HepG2 (cell line): Measurements from ENCODE around the gene RPL11. TPM values are rescaled to one million over a fixed set of nuclear protein-coding genes. Genes with fewer than 3 reads are reported as not detected.

Experiments used
- GATAD1 ChIP-seq: IDR thresholded peaks from 2 replicates; pipeline ENCODE4 v1.6.1; 2016; ENCODE audit warnings: missing genetic modification reagents, missing compliant biosample characterization
- HNF4A ChIP-seq: sonication (generic); formaldehyde crosslinking; IDR thresholded peaks from 2 replicates; pipeline ENCODE4 v1.4.0; 2020; ENCODE audit warnings: missing genetic modification reagents
- HOXA9 ChIP-seq: sonication (generic); formaldehyde crosslinking; IDR thresholded peaks from 2 replicates; pipeline ENCODE4 v1.8.1; 2022; ENCODE audit warnings: missing genetic modification reagents, mild to moderate bottlenecking, moderate library complexity, borderline replicate concordance
- KAT2B ChIP-seq: fragments of 150-350 bp; IDR thresholded peaks from 2 replicates; pipeline ENCODE4 v1.6.1; 2014; ENCODE audit warnings: low read depth, low read length, borderline replicate concordance
- MED8 ChIP-seq: sonication (generic); formaldehyde crosslinking; IDR thresholded peaks from 2 replicates; pipeline ENCODE4 v1.8.1; 2023; ENCODE audit warnings: mild to moderate bottlenecking, missing genetic modification reagents; ENCODE audit not compliant: insufficient replicate concordance
- MTERF4 ChIP-seq: sonication (generic); formaldehyde crosslinking; IDR thresholded peaks from 2 replicates; pipeline ENCODE4 v1.8.0; 2023; ENCODE audit warnings: mild to moderate bottlenecking, missing genetic modification reagents
- MXI1 ChIP-seq: IDR thresholded peaks from 3 replicates; pipeline ENCODE4 v1.6.1; 2012; ENCODE audit warnings: low read depth, low read length, inconsistent platforms, borderline replicate concordance
- MYC ChIP-seq: sonication (generic); formaldehyde crosslinking; IDR thresholded peaks from 2 replicates; pipeline ENCODE4 v1.9.0; 2021; ENCODE audit warnings: missing genetic modification reagents, borderline replicate concordance
- ONECUT2 ChIP-seq: sonication (generic); formaldehyde crosslinking; IDR thresholded peaks from 2 replicates; pipeline ENCODE4 v1.4.0; 2020; ENCODE audit warnings: missing genetic modification reagents
- POLR2AphosphoS2 ChIP-seq: IDR thresholded peaks from 2 replicates; pipeline ENCODE4 v1.6.1; 2011; ENCODE audit warnings: low read depth, low read length, improper control_type of control experiment
- SKI ChIP-seq: fragments of 450-650 bp; IDR thresholded peaks from one replicate; pipeline ENCODE4 v1.6.1; 2018; ENCODE audit warnings: mild to moderate bottlenecking; ENCODE audit not compliant: partially characterized antibody
- SOX5 ChIP-seq: IDR thresholded peaks from 2 replicates; pipeline ENCODE4 v1.6.1; 2016; ENCODE audit warnings: borderline replicate concordance
- SP140L ChIP-seq: sonication (generic); formaldehyde crosslinking; IDR thresholded peaks from 2 replicates; pipeline ENCODE4 v1.4.0; 2020; ENCODE audit warnings: missing genetic modification reagents, borderline replicate concordance
- SP5 ChIP-seq: IDR thresholded peaks from 2 replicates; pipeline ENCODE4 v1.6.1; 2016; ENCODE audit warnings: low read depth, borderline replicate concordance
- TEAD3 ChIP-seq: optimal IDR thresholded peaks from 2 replicates; pipeline ENCODE3; 2016; ENCODE audit warnings: borderline replicate concordance
- XRCC5 ChIP-seq: fragments of 200-400 bp; formaldehyde crosslinking; optimal IDR thresholded peaks from 2 replicates; pipeline ENCODE3; 2017; ENCODE audit warnings: mild to moderate bottlenecking, low read length
- ZBTB14 ChIP-seq: sonication (generic); formaldehyde crosslinking; IDR thresholded peaks from 2 replicates; pipeline ENCODE4 v1.4.0; 2020; ENCODE audit warnings: missing genetic modification reagents
- ZNF235 ChIP-seq: sonication (generic); formaldehyde crosslinking; IDR thresholded peaks from 2 replicates; pipeline ENCODE4 v1.8.1; 2023; ENCODE audit warnings: mild to moderate bottlenecking, missing genetic modification reagents, borderline replicate concordance
- ZNF496 ChIP-seq: sonication (generic); formaldehyde crosslinking; IDR thresholded peaks from 2 replicates; pipeline ENCODE4 v1.8.1; 2023; ENCODE audit warnings: mild to moderate bottlenecking, moderate library complexity, missing genetic modification reagents; ENCODE audit not compliant: insufficient replicate concordance
- ZNF713 ChIP-seq: sonication (generic); formaldehyde crosslinking; IDR thresholded peaks from 2 replicates; pipeline ENCODE4 v1.4.0; 2020; ENCODE audit warnings: mild to moderate bottlenecking, missing genetic modification reagents
- ZSCAN31 ChIP-seq: sonication (generic); formaldehyde crosslinking; IDR thresholded peaks from 2 replicates; pipeline ENCODE4 v1.5.0; 2020; ENCODE audit warnings: low read depth, mild to moderate bottlenecking, missing genetic modification reagents
- polyA plus RNA-seq, 8 experiments: library from polyadenylated mRNA; depleted of rRNA in 3 of 8; stranded (reverse) in 7 of 8; unstranded in 1 of 8; fragments of >200 nt; fragmentation: Illumina TruSeq in 4 of 8; extraction: Trizol in 4 of 8; gene quantifications; 2 replicates each; pipeline versions ENCODE4 v1.2.1 to v1.2.3, GENCODE V29; 2011 to 2016; ENCODE audit warnings: low read depth in 4 of 8, missing spikeins in 1 of 8, mixed read lengths in 1 of 8; ENCODE audit not compliant: insufficient read depth in 1 of 8
- total RNA-seq, 5 experiments: library from RNA; depleted of rRNA; stranded (reverse); fragments of >200 nt; fragmentation: Illumina TruSeq; extraction: Trizol; gene quantifications; 2 replicates each; pipeline ENCODE4 v1.2.3, GENCODE V29; 2016; ENCODE audit warnings: low read depth in 1 of 5
- TF ChIP-seq, protein P1 (sequence below): sonication (generic); formaldehyde crosslinking; IDR thresholded peaks from 2 replicates; pipeline ENCODE4 v1.5.0; 2020; ENCODE audit warnings: missing genetic modification reagents
- TF ChIP-seq, protein P2 (sequence below): sonication (generic); formaldehyde crosslinking; IDR thresholded peaks from 2 replicates; pipeline ENCODE4 v1.4.0; 2020; ENCODE audit warnings: missing genetic modification reagents, borderline replicate concordance

The RPL11 gene
- total and polyA plus RNA-seq, 2 of the 13 experiments (the other 11 are each of a cell fraction or from before 2014, with no cell fraction given), result 1,682 to 2,010 TPM

GRCh38 chr1:23743287-23744152 is 51.9 kb downstream of the RPL11 start, which contains the start of gene ELOA (continued):
- peak; percentile 27 for TF ChIP-seq XRCC5
- TF ChIP-seq SKI, result peak; percentile 43
- TF ChIP-seq SOX5 (CRISPR knock-in tag), result peak; percentile 16; the same call in 1 of the 2 replicates
- TF ChIP-seq TEAD3 (CRISPR knock-in tag), result peak; percentile 13
- peak; percentile 77 for TF ChIP-seq MYC (CRISPR knock-in tag)
- no peak for TF ChIP-seq ZNF713 (CRISPR knock-in tag)
- TF ChIP-seq POLR2AphosphoS2, result no peak
- TF ChIP-seq MTERF4, result 0 out of 2 replicates have a peak, but pooled peaks have one; percentile 38
- TF ChIP-seq KAT2B, result no peak
- TF ChIP-seq MED8, result peak; percentile 81
- peak; percentile 34; the same call in 1 of the 2 replicates for TF ChIP-seq ZBTB14 (CRISPR knock-in tag)
- TF ChIP-seq HOXA9, result no peak
- peak; percentile 49; the same call in 2 of the 3 replicates for TF ChIP-seq MXI1
- no peak for TF ChIP-seq ZNF496
- TF ChIP-seq, protein P1, sequence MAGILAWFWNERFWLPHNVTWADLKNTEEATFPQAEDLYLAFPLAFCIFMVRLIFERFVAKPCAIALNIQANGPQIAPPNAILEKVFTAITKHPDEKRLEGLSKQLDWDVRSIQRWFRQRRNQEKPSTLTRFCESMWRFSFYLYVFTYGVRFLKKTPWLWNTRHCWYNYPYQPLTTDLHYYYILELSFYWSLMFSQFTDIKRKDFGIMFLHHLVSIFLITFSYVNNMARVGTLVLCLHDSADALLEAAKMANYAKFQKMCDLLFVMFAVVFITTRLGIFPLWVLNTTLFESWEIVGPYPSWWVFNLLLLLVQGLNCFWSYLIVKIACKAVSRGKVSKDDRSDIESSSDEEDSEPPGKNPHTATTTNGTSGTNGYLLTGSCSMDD (CRISPR knock-in tag), result no peak
- no peak for TF ChIP-seq ONECUT2
- TF ChIP-seq HNF4A (CRISPR knock-in tag), result no peak
- TF ChIP-seq GATAD1 (CRISPR knock-in tag), result peak; percentile 91
- TF ChIP-seq, protein P2, sequence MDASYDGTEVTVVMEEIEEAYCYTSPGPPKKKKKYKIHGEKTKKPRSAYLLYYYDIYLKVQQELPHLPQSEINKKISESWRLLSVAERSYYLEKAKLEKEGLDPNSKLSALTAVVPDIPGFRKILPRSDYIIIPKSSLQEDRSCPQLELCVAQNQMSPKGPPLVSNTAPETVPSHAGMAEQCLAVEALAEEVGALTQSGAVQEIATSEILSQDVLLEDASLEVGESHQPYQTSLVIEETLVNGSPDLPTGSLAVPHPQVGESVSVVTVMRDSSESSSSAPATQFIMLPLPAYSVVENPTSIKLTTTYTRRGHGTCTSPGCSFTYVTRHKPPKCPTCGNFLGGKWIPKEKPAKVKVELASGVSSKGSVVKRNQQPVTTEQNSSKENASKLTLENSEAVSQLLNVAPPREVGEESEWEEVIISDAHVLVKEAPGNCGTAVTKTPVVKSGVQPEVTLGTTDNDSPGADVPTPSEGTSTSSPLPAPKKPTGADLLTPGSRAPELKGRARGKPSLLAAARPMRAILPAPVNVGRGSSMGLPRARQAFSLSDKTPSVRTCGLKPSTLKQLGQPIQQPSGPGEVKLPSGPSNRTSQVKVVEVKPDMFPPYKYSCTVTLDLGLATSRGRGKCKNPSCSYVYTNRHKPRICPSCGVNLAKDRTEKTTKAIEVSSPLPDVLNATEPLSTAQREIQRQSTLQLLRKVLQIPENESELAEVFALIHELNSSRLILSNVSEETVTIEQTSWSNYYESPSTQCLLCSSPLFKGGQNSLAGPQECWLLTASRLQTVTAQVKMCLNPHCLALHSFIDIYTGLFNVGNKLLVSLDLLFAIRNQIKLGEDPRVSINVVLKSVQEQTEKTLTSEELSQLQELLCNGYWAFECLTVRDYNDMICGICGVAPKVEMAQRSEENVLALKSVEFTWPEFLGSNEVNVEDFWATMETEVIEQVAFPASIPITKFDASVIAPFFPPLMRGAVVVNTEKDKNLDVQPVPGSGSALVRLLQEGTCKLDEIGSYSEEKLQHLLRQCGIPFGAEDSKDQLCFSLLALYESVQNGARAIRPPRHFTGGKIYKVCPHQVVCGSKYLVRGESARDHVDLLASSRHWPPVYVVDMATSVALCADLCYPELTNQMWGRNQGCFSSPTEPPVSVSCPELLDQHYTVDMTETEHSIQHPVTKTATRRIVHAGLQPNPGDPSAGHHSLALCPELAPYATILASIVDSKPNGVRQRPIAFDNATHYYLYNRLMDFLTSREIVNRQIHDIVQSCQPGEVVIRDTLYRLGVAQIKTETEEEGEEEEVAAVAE (CRISPR knock-in tag), result no peak
- no peak for TF ChIP-seq SP140L (CRISPR knock-in tag)
- TF ChIP-seq SP5 (CRISPR knock-in tag), result peak; percentile 81
- TF ChIP-seq ZSCAN31 (CRISPR knock-in tag), result peak; percentile 81; the same call in 1 of the 2 replicates
- peak; percentile 86 for TF ChIP-seq ZNF235 (CRISPR knock-in tag)
